SK-N-SH treated with all-trans-retinoic acid at 6 μM for 48 hours (cell line): ENCODE data around the gene TRIM60.

Source experiments
- ATAC-seq: fragments of 200-7000 bp; cut with Tn5 transposase; 3 replicates; pipeline ENCODE4 v1.9.1; 2020; ENCODE audit warnings: mild to moderate bottlenecking, moderate library complexity
- ARNTL ChIP-seq: fragments of 450-650 bp; formaldehyde crosslinking; IDR thresholded peaks from 2 replicates; pipeline ENCODE4 v1.5.0; 2020; ENCODE audit warnings: low read depth, mild to moderate bottlenecking, moderate library complexity, borderline replicate concordance
- BACH2 ChIP-seq: fragments of 250-450 bp; sonication (Bioruptor Pico); IDR thresholded peaks from 2 replicates; pipeline ENCODE4 v1.9.0; 2021; ENCODE audit warnings: mild to moderate bottlenecking, borderline replicate concordance
- CREB5 ChIP-seq: fragments of 250-450 bp; sonication (Bioruptor Pico); IDR thresholded peaks from 2 replicates; pipeline ENCODE4 v1.5.1; 2020; ENCODE audit warnings: low read depth, mild to moderate bottlenecking, moderate library complexity
- CSDC2 ChIP-seq: fragments of 250-450 bp; sonication (Bioruptor Pico); IDR thresholded peaks from 2 replicates; pipeline ENCODE4 v1.5.0; 2020; ENCODE audit warnings: mild to moderate bottlenecking, moderate library complexity
- CSRNP3 ChIP-seq: fragments of 250-450 bp; sonication (Bioruptor Pico); IDR thresholded peaks from 2 replicates; pipeline ENCODE4 v1.5.1; 2021; ENCODE audit warnings: mild to moderate bottlenecking, moderate library complexity
- ESRRG ChIP-seq: fragments of 250-450 bp; sonication (Bioruptor Pico); IDR thresholded peaks from 2 replicates; pipeline ENCODE4 v1.6.1; 2021; ENCODE audit warnings: mild to moderate bottlenecking
- ISL1 ChIP-seq: fragments of 250-450 bp; sonication (Bioruptor Pico); IDR thresholded peaks from 2 replicates; pipeline ENCODE4 v2.1.2; 2022; ENCODE audit warnings: mild to moderate bottlenecking, moderate library complexity
- OSR1 ChIP-seq: fragments of 250-450 bp; sonication (Bioruptor Pico); IDR thresholded peaks from 2 replicates; pipeline ENCODE4 v1.8.0; 2022; ENCODE audit warnings: moderate library complexity, mild to moderate bottlenecking, inconsistent platforms
- PATZ1 ChIP-seq: fragments of 250-450 bp; sonication (Bioruptor Pico); IDR thresholded peaks from 2 replicates; pipeline ENCODE4 v1.8.0; 2020; ENCODE audit warnings: mild to moderate bottlenecking, moderate library complexity, borderline replicate concordance
- POU6F1 ChIP-seq: fragments of 250-450 bp; sonication (Bioruptor Pico); IDR thresholded peaks from 2 replicates; pipeline ENCODE4 v1.8.0; 2021; ENCODE audit warnings: low read depth, mild to moderate bottlenecking, moderate library complexity, borderline replicate concordance
- PPARA ChIP-seq: fragments of 250-450 bp; sonication (Bioruptor Pico); IDR thresholded peaks from 2 replicates; pipeline ENCODE4 v1.5.0; 2020; ENCODE audit warnings: mild to moderate bottlenecking, borderline replicate concordance
- SNAI2 ChIP-seq: fragments of 250-450 bp; sonication (Bioruptor Pico); IDR thresholded peaks from 2 replicates; pipeline ENCODE4 v1.5.0; 2020; ENCODE audit warnings: mild to moderate bottlenecking, moderate library complexity
- TCF4 ChIP-seq: fragments of 250-450 bp; sonication (Bioruptor Pico); IDR thresholded peaks from 2 replicates; pipeline ENCODE4 v1.8.0; 2021; ENCODE audit warnings: mild to moderate bottlenecking, moderate library complexity, borderline replicate concordance
- TOX ChIP-seq: fragments of 250-450 bp; sonication (Bioruptor Pico); IDR thresholded peaks from 2 replicates; pipeline ENCODE4 v1.8.0; 2021; ENCODE audit warnings: mild to moderate bottlenecking, moderate library complexity, borderline replicate concordance
- TSHZ2 ChIP-seq: fragments of 250-450 bp; sonication (Bioruptor Pico); IDR thresholded peaks from 2 replicates; pipeline ENCODE4 v1.5.0; 2020; ENCODE audit warnings: mild to moderate bottlenecking, moderate library complexity
- ZC3H10 ChIP-seq: fragments of 250-450 bp; sonication (Bioruptor Pico); IDR thresholded peaks from 2 replicates; pipeline ENCODE4 v1.5.1; 2021; ENCODE audit warnings: mild to moderate bottlenecking, moderate library complexity
- ZFP3 ChIP-seq: fragments of 250-450 bp; sonication (Bioruptor Pico); IDR thresholded peaks from 2 replicates; pipeline ENCODE4 v1.5.0; 2020; ENCODE audit warnings: mild to moderate bottlenecking, moderate library complexity
- ZFP30 ChIP-seq: fragments of 450-650 bp; formaldehyde crosslinking; IDR thresholded peaks from 2 replicates; pipeline ENCODE4 v1.5.0; 2022; ENCODE audit warnings: mild to moderate bottlenecking, moderate library complexity
- ZNF565 ChIP-seq: fragments of 450-650 bp; formaldehyde crosslinking; conservative IDR thresholded peaks from 2 replicates; pipeline ENCODE4 v1.5.0; 2020; ENCODE audit warnings: low read depth, mild to moderate bottlenecking, moderate library complexity
- ZNF70 ChIP-seq: fragments of 450-650 bp; formaldehyde crosslinking; IDR thresholded peaks from 2 replicates; pipeline ENCODE4 v1.5.0; 2020; ENCODE audit warnings: mild to moderate bottlenecking, moderate library complexity
- ZNF8 ChIP-seq: fragments of 450-650 bp; formaldehyde crosslinking; IDR thresholded peaks from 2 replicates; pipeline ENCODE4 v1.5.0; 2020; ENCODE audit warnings: mild to moderate bottlenecking, moderate library complexity

Gene TRIM60

GRCh38 chr4:165010487-165010886 lies 21.3 kb upstream of the TRIM60 start:
- ATAC-seq: no peak
- TF ChIP-seq POU6F1 (no peak), ESRRG (CRISPR knock-in tag) (no peak), ZFP3 (CRISPR knock-in tag) (no peak), TOX (CRISPR knock-in tag) (no peak), ARNTL (CRISPR knock-in tag) (no peak), ZNF70 (CRISPR knock-in tag) (no peak), TCF4 (CRISPR knock-in tag) (no peak), CREB5 (no peak), CSDC2 (no peak), ZNF8 (CRISPR knock-in tag) (no peak), TSHZ2 (no peak), OSR1 (CRISPR knock-in tag) (no peak), PATZ1 (no peak), CSRNP3 (CRISPR knock-in tag) (no peak), ZC3H10 (no peak)

- TF ChIP-seq ARNTL (CRISPR knock-in tag) (no peak), ISL1 (CRISPR knock-in tag) (no peak), BACH2 (no peak), POU6F1 (no peak), ZFP3 (CRISPR knock-in tag) (no peak)
- ATAC-seq: no peak
Observed at GRCh38 chr4:165010991-165011390, 20.8 kb upstream of the TRIM60 start.

GRCh38 chr4:165011403-165011802 lies 20.4 kb upstream of the TRIM60 start:
- ATAC-seq: no peak
- TF ChIP-seq ZNF8 (CRISPR knock-in tag): no peak
- TF ChIP-seq ZFP30 (CRISPR knock-in tag): no peak
- TF ChIP-seq CSRNP3 (CRISPR knock-in tag): no peak
- no peak for TF ChIP-seq SNAI2 (CRISPR knock-in tag)
- TF ChIP-seq POU6F1: no peak
- TF ChIP-seq ARNTL (CRISPR knock-in tag): no peak
- TF ChIP-seq ZNF565 (CRISPR knock-in tag): no peak
- no peak for TF ChIP-seq CSDC2
- no peak for TF ChIP-seq PPARA (CRISPR knock-in tag)
- TF ChIP-seq TSHZ2: no peak
- no peak for TF ChIP-seq ZC3H10
